C1 segment of cervical spinal cord (tissue), 14 donors: ENCODE measurements around the gene PLEKHM3.

ENCODE experiments used
- DNase-seq, 14 donors: peaks; one replicate each; lab custom pipeline; 2025; lab: John Stamatoyannopoulos, UW

PLEKHM3 gene, protein sequence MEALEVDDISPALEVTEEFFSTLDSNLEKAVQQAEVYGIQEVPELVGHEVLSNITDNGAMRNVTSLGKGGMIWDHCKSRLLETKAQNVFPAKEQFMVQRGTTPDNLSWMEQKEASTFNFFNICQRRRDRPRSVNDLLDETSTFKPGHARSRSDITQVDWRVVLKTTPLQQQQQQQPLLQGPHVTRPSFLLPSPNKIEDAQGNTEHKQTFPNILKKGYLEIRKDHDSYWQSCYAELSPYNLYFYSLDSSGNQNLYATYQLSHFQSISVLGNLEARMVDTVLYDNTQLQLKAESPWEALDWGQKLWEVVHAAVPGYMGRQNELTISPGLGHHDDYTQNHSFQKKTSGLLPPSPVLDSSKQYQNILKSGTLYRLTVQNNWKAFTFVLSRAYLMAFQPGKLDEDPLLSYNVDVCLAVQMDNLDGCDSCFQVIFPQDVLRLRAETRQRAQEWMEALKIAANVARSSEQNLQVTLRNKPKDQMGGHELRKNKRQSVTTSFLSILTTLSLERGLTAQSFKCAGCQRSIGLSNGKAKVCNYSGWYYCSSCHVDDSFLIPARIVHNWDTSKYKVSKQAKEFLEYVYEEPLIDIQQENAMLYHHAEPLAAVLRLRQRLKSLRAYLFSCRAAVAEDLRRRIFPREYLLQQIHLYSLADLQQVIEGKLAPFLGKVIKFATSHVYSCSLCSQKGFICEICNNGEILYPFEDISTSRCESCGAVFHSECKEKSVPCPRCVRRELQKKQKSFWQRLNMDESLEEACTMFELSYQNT

GRCh38 chr2:208025037-208025813 is at the start of gene PLEKHM3:
Gene PLEKHM3 (minus strand): TSS chr2:208025527. CDS start chr2:208001639, 23,888 bp downstream.
- DNase-seq = peak; percentile 7 to 92 (median 82)

DNA sequence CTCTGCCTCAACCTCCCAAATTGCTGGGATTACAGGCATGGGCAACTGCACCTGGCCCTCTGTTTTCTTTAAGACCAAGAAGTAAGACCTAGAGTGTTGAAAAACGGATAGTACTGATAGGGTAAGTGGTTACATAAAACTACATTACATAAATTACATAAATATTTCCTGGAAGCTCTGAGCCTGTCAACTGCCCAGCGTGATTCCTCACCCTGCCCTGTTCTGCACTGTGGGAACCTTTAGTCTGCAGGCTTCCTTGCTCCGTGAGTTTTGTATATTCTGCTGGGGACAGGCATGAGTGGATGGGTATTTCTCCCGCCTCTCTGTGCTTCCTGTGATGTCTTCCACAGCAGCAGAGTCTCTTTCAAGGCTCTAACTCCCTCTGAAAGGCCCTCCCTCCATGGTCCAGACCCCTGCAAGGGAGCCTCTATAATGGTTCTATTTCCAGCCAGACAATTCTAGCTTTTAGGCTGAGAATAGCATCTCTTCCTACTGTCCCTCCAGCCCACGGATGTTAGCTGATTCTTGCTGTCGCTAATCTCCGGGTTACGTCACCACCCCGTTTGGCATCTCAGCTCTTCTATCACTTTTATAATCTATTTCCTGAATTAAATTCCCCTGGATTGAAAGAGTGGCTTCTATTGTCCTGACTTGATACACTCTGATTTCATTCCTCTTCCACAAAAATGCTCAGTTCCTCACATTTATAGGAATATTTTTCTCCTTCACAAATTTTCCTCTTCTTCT is 49.5 kb upstream of the PLEKHM3 start:
- no peak for DNase-seq

DNA sequence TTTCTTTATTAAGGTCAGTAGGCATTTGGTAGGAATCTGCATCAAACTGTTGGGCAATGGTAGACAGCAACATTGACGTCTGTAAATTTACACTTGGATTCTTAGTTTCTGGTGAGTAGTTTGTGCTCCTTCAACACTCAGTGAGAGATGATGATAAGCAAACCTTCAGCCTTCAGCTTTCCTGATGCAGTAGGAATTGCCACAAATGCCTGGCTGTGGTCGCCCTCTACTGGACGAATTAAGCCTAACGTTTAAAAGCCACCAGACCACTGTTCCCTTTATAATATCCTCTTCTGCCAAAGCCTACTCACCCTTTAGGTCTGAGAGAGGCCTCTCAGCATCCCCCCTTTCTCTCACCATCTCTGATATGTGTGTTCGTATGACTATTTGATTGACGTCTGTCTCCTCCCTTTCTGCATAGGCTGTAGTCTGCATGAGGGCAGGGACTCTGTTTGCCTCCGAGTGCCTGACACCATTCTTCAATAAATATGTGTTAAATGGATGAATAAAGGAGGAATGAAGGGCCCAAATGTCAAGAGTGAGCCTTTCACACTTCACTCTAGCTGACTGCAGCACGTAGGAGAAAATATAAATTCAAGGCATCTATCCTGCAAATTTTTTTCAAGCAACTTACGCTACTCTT is 47.0 kb upstream of the PLEKHM3 start:
- peak in 12 of 14 donors; percentile 4 to 38 (median 20) for DNase-seq

GRCh38 chr2:208069186-208069585 is 43.9 kb upstream of the PLEKHM3 start:
- DNase-seq = no peak

DNA sequence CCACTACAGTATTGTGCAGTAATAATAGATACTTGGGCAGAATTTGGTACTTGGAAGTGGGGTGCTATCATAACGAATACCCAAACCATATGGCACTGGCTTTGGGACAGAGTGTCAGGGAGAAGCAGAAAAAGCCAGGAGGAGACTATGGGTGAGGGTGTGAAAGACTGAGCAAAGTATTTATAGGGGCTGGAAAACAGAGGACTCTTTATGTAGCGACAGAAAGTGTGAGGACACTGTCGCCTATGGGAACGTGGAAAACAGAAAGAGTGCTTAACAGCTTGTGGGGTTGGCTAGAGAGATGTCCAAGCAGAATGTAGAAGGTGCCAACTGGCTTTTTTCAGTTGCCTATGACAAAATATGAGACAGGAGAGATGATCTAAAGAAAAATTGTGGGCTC is 40.7 kb upstream of the PLEKHM3 start:
- no peak for DNase-seq

GRCh38 chr2:208065476-208065875 is 40.1 kb upstream of the PLEKHM3 start:
- DNase-seq = no peak

- DNase-seq = no peak
Observed at GRCh38 chr2:208064220-208064961, 39.1 kb upstream of the PLEKHM3 start.

GRCh38 chr2:208062961-208063360 is 37.6 kb upstream of the PLEKHM3 start:
- no peak for DNase-seq

DNA sequence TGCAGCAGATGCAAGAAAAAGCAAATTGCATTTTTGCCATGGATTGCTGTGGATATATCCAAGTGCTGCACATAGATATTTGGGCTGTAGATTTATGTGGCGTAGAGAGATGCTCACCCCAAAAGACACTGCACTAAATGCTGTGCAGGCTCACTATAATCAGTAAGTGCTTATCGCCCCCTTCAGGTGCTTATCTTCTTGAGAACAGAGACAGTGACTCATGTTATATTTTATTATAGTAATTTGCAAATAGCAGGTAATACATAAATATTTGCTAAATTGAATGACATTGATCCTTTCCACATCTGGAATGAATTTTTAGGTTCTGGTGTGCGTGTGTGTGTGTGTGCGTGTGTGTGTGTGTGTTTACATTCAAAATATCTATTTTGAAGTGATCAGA is 36.8 kb upstream of the PLEKHM3 start:
- DNase-seq = no peak

DNA sequence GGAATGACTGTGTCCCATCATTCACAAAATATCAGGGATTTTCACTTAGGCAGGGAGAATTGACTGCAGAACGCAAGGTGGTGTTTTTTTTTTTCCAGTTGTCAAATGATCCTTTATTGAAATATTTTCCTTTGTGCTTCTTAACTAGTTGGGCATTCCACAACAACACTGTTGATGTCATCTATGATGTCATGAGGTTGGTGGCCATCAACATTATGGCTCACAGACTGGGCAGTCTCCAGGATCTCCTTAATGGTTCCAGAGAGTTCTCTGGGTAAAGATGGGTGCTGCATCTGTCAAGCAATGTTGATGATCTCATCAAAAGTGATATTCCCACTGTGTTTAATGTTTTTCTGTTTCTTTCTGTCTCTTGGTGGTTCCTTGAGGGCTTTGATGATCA is 31.8 kb upstream of the PLEKHM3 start:
- no peak for DNase-seq

GRCh38 chr2:208049441-208049840 is 24.1 kb upstream of the PLEKHM3 start:
- DNase-seq = no peak

DNA sequence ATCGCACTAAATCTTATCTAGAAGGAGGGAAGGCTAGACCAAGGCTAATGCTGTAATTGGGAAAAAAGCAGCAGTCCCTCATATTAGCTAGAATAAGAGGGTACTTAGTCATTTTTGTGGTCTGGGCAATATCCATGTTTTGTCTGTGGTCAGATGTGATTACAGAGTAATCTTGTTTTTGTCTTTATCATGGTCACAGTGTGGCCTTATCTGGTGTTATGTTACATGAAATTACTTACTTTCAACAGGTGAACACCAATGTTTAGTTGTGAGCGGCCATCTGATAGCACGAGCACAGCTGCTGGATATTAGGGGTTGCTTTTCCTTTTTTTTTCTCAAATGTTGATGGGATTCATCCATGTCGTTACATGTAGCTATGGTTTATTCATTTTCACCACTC is 23.7 kb upstream of the PLEKHM3 start:
- DNase-seq = no peak

DNA sequence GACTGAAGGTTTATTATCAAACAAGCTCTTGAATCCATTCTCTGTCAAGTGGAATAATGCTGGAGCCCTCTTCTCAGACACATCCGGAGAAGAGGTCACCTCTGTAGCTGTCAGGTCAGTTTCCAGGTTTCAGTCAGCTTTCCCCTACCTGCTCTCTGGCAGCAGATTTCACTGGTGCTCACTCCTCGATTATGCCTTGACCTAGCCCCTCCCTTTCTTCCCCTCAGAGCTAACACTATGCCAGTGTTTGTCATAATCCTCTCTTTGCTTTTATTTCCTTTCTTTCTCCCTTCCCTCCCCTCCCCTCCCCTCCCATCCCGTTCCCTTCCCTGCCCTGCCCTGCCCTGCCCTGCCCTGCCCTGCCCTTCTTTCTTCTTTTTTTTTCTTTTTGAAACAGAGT is 22.5 kb upstream of the PLEKHM3 start:
- no peak for DNase-seq

DNA sequence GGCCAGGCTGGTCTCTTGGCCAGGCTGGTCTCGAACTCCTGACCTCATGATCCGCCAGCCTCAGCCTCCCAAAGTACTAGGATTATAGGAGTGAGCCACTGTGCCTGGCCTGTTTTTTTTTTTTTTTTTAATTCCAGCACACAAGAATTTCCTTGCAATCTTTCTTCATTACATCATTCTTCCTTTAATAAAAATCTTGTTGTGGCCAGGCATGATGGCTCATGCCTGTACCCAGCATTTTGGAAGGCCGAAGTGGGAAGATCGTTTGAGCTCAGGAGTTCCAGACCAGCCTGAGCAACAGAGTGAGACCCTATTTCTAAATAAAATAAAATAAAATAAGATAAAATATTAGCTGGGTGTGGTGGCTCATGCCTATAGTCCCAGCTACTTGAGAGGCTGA is 21.4 kb upstream of the PLEKHM3 start:
- no peak for DNase-seq

DNA sequence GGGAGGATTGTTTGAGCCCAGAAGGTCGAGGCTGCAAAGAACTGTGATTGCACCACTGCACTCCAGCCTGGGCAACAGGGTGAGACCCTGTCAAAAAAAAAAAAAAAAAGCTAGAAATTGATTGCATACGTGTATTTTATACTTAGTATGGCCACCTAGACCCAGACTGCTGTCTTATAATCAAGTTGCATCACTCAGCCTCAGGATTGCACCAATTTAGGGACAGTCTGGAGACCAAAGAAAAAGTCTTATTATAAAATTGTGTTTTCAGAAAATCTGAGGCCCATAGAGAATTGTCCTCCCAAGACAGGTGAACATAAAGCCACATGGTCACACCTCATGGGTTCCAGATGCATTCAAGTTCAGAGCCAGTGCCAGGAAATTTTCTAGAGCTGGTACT is 17.1 kb upstream of the PLEKHM3 start:
- no peak for DNase-seq

DNA sequence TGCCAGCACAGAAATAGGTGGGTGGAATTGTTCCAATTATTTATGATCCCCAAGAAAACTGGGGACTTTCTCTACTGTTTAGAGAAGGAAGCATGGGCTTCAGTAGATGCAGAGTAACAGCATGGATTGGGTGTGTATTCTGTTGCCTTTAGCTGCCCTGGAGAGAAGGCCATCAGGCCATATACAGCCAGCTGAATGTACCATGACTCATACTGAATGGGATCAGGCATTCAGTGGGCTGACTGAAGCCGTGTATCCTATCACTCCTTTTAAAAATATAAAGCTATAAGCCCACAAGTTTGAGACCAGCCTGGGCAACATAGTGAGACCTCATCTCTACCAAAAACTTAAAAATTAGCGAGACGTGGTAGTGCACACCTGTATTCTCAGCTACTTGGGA is 16.7 kb upstream of the PLEKHM3 start:
- no peak for DNase-seq

DNA sequence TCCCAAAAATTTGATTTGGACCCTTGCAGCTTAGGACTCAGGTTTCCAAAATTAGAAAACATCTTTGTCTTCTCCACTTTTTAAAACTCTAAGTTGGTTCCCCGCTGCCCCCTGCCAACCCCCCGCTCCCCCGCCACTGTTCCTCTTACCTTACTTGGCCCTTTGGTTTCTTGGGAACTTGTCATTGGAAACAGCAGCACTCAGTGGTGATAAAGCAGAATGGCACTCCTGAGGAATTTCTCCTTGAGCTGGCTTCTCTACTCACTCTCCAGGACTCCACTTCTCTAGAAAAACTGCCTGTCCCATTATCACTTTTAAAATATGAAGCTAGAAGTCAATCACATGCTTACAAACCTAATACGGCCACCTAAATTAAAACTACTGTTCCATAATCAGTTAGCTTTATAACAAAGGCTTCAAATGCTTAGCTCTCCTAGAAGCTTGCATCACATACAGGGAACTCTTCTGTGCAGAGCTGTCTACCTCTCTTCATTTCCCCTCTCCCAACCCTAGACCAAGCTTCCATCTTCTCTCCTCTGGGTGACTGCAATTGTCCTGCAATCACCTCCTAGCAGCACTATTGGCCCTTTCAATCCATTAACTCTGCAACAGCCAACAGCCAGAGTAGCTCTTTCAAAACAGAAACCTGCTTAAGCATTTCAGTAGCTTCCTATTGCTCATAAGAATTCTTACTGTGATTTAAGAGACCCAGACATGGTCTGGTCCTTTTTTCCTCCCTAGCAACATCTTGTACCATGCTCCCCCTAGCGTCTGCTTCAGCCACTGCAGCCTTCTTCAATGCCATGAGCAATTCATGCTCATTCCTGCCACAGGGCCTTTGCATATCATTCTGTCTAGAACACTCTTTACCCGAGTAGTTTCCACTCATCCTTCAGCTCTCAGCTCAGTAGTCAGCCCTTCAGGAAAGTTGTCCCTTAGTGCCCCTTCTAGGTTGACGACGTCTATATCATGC is 15.2 kb upstream of the PLEKHM3 start:
- DNase-seq = peak in 6 of 14 donors; percentile 2 to 26 (median 9)

DNA sequence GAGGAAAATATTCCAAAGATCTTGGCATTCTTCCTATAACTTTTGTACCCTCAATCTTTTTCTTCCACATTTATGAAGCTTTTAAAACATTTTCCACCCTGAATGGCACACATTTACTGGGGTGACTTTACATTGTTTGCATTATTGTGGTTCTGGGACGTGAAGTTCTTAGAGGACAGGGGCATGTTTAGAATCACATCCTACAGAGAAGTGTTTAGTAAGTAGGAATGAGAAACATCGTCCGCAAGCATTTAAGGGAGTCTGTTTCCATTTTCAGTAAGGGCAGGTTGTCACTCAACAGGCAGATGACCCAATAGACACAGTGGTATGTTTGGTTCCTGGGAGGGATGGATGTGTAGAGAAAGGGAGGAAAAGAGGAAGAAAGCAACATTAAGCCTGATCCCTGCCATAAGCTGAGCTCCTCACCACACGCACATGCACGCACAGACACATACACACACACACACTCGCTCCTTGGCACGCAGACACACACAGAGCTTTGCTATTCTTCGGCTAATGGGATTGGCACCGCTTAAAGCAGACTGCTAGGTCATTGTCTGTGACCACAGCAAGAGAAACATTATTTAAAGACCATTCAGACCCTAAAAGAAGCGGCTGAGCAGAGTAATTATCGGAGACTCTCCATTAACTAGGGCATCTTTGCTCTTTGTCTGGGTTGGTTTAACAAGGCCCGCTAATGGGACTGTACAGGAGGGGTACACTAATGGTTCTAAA is 14.2 kb upstream of the PLEKHM3 start:
- peak in 1 of 14 donors; percentile 1 for DNase-seq
